Urinary bladder (tissue), 4 donors: ENCODE measurements around the gene PLXNB2. TPM values are rescaled to one million over a fixed set of nuclear protein-coding genes. Genes with fewer than 3 reads are reported as not detected.

Source experiments
- DNase-seq: peaks from one replicate; pipeline ENCODE4 v3.0.0-alpha.2; 2015; ENCODE audit errors: extremely low spot score
- H3K27ac ChIP-seq: one replicate; pipeline ENCODE4 v1.5.1; 2013; ENCODE audit warnings: low read depth, mild to moderate bottlenecking, moderate library complexity
- H3K36me3 ChIP-seq: one replicate; pipeline ENCODE4 v1.6.1; 2013; ENCODE audit warnings: mild to moderate bottlenecking, moderate library complexity; ENCODE audit not compliant: insufficient read depth
- H3K4me1 ChIP-seq: one replicate; pipeline ENCODE4 v1.6.1; 2013; ENCODE audit warnings: mild to moderate bottlenecking, moderate library complexity; ENCODE audit not compliant: insufficient read depth
- H3K4me3 ChIP-seq: one replicate; pipeline ENCODE4 v1.5.1; 2013; ENCODE audit warnings: low read depth, low read length
- WGBS: extraction: QIAGEN DNeasy Blood & Tissue Kit; methylation state at CpG from one replicate; pipeline ENCODE4 v1.1.7; 2013; 5-methylcytosine and 5-hydroxymethylcytosine counted together
- polyA plus RNA-seq: library from polyadenylated mRNA; stranded (reverse); fragments of 200-250 nt; gene quantifications from one replicate; pipeline ENCODE4 v1.2.3, GENCODE V29; 2013
- total RNA-seq: library from RNA; depleted of rRNA; stranded (reverse); fragments of >200 nt; gene quantifications from one replicate; pipeline ENCODE4 v1.2.3, GENCODE V29; 2014
- donor health status: healthy with polysubstance abuse.
- donor health status: healthy.

Gene PLXNB2
- total and polyA plus RNA-seq, 2 donors, result 61.7 to 106 TPM

- DNase-seq, result no peak
- WGBS, result 45% methylated on average over 29 of the region's 29 CpGs
- Histone ChIP-seq H3K4me3 (peak overlapping the region; percentile 5), H3K4me1 (no peaks in the 10 kb centered on the region), H3K27ac (peak overlapping the region; percentile 29), H3K36me3 (peaks cover 3% of the 10 kb centered on the region)
Measured at GRCh38 chr22:50292643-50293440, 14.6 kb downstream of the PLXNB2 start.

GRCh38 chr22:50289942-50290630 is 17.4 kb downstream of the PLXNB2 start:
- peaks cover 6% of the 10 kb centered on the region for H3K36me3 ChIP-seq

GRCh38 chr22:50289151-50289941 is 18.1 kb downstream of the PLXNB2 start:
- peaks cover 6% of the 10 kb centered on the region for H3K36me3 ChIP-seq
- no peak overlapping the region for H3K27ac ChIP-seq
- WGBS, result 95% methylated on average over 57 of the region's 57 CpGs
- H3K4me3 ChIP-seq, result no peak overlapping the region
- no peak for DNase-seq
- H3K4me1 ChIP-seq, result no peaks in the 10 kb centered on the region

More at GRCh38 chr22:50289942-50290630, 17.4 kb downstream of the PLXNB2 start:
- DNase-seq, result no peak
- 89% methylated on average over 37 of the region's 37 CpGs for WGBS
- Histone ChIP-seq H3K4me3 (no peak overlapping the region), H3K27ac (no peak overlapping the region), H3K4me1 (no peaks in the 10 kb centered on the region)

- Histone ChIP-seq H3K4me3 (no peak overlapping the region), H3K27ac (no peak overlapping the region), H3K36me3 (peaks cover 11% of the 10 kb centered on the region), H3K4me1 (no peaks in the 10 kb centered on the region)
- 94% methylated on average over 31 of the region's 31 CpGs for WGBS
- DNase-seq, result no peak
Measured at GRCh38 chr22:50287731-50288130, 19.7 kb downstream of the PLXNB2 start.

- 84% methylated on average over 40 of the region's 40 CpGs for WGBS
- no peak for DNase-seq
- Histone ChIP-seq H3K36me3 (peaks cover 11% of the 10 kb centered on the region), H3K27ac (no peak overlapping the region), H3K4me1 (no peaks in the 10 kb centered on the region), H3K4me3 (no peak overlapping the region)
Measured at GRCh38 chr22:50286701-50287318, 20.6 kb downstream of the PLXNB2 start.

GRCh38 chr22:50286275-50286674 is 21.2 kb downstream of the PLXNB2 start:
- no peak for DNase-seq
- Histone ChIP-seq H3K4me3 (no peak overlapping the region), H3K36me3 (peaks cover 11% of the 10 kb centered on the region), H3K27ac (no peak overlapping the region), H3K4me1 (no peaks in the 10 kb centered on the region)
- 86% methylated on average over 21 of the region's 21 CpGs for WGBS

GRCh38 chr22:50285568-50286229 is 21.7 kb downstream of the PLXNB2 start:
- Histone ChIP-seq H3K4me3 (no peak overlapping the region), H3K4me1 (no peaks in the 10 kb centered on the region), H3K36me3 (peaks cover 15% of the 10 kb centered on the region), H3K27ac (no peak overlapping the region)
- WGBS, result 92% methylated on average over 29 of the region's 34 CpGs
- DNase-seq, result no peak

- H3K4me1 ChIP-seq, result no peaks in the 10 kb centered on the region
- no peak for DNase-seq
- no peak overlapping the region for H3K27ac ChIP-seq
- peaks cover 14% of the 10 kb centered on the region for H3K36me3 ChIP-seq
- no peak overlapping the region for H3K4me3 ChIP-seq
- WGBS, result 86% methylated on average over 13 of the region's 13 CpGs
Measured at GRCh38 chr22:50284479-50284878, 23.0 kb downstream of the PLXNB2 start.

GRCh38 chr22:50283821-50284220 is 23.6 kb downstream of the PLXNB2 start:
- no peak for DNase-seq
- H3K27ac ChIP-seq, result no peak overlapping the region
- WGBS, result 95% methylated on average over 30 of the region's 30 CpGs
- H3K36me3 ChIP-seq, result peaks cover 14% of the 10 kb centered on the region
- H3K4me3 ChIP-seq, result no peak overlapping the region
- no peaks in the 10 kb centered on the region for H3K4me1 ChIP-seq

GRCh38 chr22:50282361-50283155 is 24.9 kb downstream of the PLXNB2 start:
- peak overlapping the region; percentile 50 for H3K27ac ChIP-seq
- peaks cover 14% of the 10 kb centered on the region for H3K36me3 ChIP-seq
- H3K4me1 ChIP-seq, result no peaks in the 10 kb centered on the region
- peak; percentile 70 for DNase-seq
- 86% methylated on average over 45 of the region's 45 CpGs for WGBS
- no peak overlapping the region for H3K4me3 ChIP-seq

- H3K36me3 ChIP-seq, result peaks cover 14% of the 10 kb centered on the region
- 75% methylated on average over 25 of the region's 25 CpGs for WGBS
- no peak overlapping the region for H3K4me3 ChIP-seq
- DNase-seq, result no peak
- H3K27ac ChIP-seq, result peak overlapping the region; percentile 26
- H3K4me1 ChIP-seq, result no peaks in the 10 kb centered on the region
Measured at GRCh38 chr22:50281957-50282356, 25.5 kb downstream of the PLXNB2 start.

- WGBS, result 91% methylated on average over 36 of the region's 36 CpGs
- Histone ChIP-seq H3K4me1 (no peaks in the 10 kb centered on the region), H3K27ac (no peak overlapping the region), H3K36me3 (peaks cover 14% of the 10 kb centered on the region), H3K4me3 (no peak overlapping the region)
- DNase-seq, result no peak
Measured at GRCh38 chr22:50281384-50281760, 26.1 kb downstream of the PLXNB2 start.
